Smooth muscle cell (in vitro differentiated cells): ENCODE results near the gene THSD4. TPM values are rescaled to one million over a fixed set of nuclear protein-coding genes. Genes with fewer than 3 reads are reported as not detected.

Experiments
- DNase-seq: peaks from one replicate; lab custom pipeline; 2025; ENCODE audit not compliant: unreplicated experiment; lab: John Stamatoyannopoulos, UW
- H2AFZ ChIP-seq: fragments of 200-600 bp; sonication (generic); 2 replicates; pipeline ENCODE4 v1.6.0; 2016; ENCODE audit warnings: antibody characterized with exemption, low read depth, mild to moderate bottlenecking
- H3F3A ChIP-seq: fragments of 200-600 bp; sonication (generic); 2 replicates; pipeline ENCODE4 v1.6.0; 2017; ENCODE audit warnings: antibody characterized with exemption, low read depth
- H3K27ac ChIP-seq: fragments of 200-600 bp; sonication (generic); 2 replicates; pipeline ENCODE4 v1.5.1; 2016; ENCODE audit warnings: low read depth, mild to moderate bottlenecking
- H3K27me3 ChIP-seq: fragments of 200-600 bp; sonication (generic); 2 replicates; pipeline ENCODE4 v1.6.1; 2016; ENCODE audit warnings: low read depth, mild to moderate bottlenecking
- H3K36me3 ChIP-seq: fragments of 200-600 bp; sonication (generic); 2 replicates; pipeline ENCODE4 v1.5.1; 2016; ENCODE audit warnings: low read depth
- H3K4me1 ChIP-seq: fragments of 200-600 bp; sonication (generic); 2 replicates; pipeline ENCODE4 v1.5.1; 2016; ENCODE audit warnings: low read depth
- H3K4me2 ChIP-seq: fragments of 200-600 bp; sonication (generic); 2 replicates; pipeline ENCODE4 v1.6.0; 2016; ENCODE audit warnings: mild to moderate bottlenecking
- H3K4me3 ChIP-seq: fragments of 200-600 bp; sonication (generic); 2 replicates; pipeline ENCODE4 v1.5.1; 2016; ENCODE audit warnings: mild to moderate bottlenecking
- H3K79me2 ChIP-seq: fragments of 200-600 bp; sonication (generic); 2 replicates; pipeline ENCODE4 v1.6.0; 2016; ENCODE audit warnings: low read depth, mild to moderate bottlenecking
- H3K9ac ChIP-seq: fragments of 200-600 bp; sonication (generic); 2 replicates; pipeline ENCODE4 v1.6.0; 2016; ENCODE audit warnings: low read depth
- H3K9me3 ChIP-seq: fragments of 200-600 bp; sonication (generic); replicated peaks from 2 replicates; pipeline ENCODE4 v1.5.1; 2016; ENCODE audit warnings: low read depth
- H4K20me1 ChIP-seq: fragments of 200-600 bp; sonication (generic); 2 replicates; pipeline ENCODE4 v1.6.0; 2016; ENCODE audit warnings: low read depth
- WGBS: methylation state at CpG from one replicate; pipeline ENCODE4 v1.1.7; 2016; ENCODE audit warnings: low lambda C conversion rate; 5-methylcytosine and 5-hydroxymethylcytosine counted together
- polyA plus RNA-seq: library from polyadenylated mRNA; unstranded; fragments of >200 nt; fragmentation: Nextera tagmentation; extraction: Ambion mirVana; gene quantifications from 2 replicates; pipeline ENCODE4 v1.2.1, GENCODE V29; 2016
- total RNA-seq: library from RNA; depleted of rRNA; stranded (reverse); fragments of >200 nt; gene quantifications from 2 replicates; pipeline ENCODE4 v1.2.3, GENCODE V29; 2014
- TF ChIP-seq, protein P1 (sequence below): fragments of 200-600 bp; sonication (generic); IDR thresholded peaks from 2 replicates; pipeline ENCODE4 v1.5.1; 2017; ENCODE audit warnings: borderline replicate concordance, mild to moderate bottlenecking, antibody characterized with exemption; ENCODE audit not compliant: insufficient read depth, poor library complexity, severe bottlenecking

The THSD4 gene
- total and polyA plus RNA-seq, 2 experiments from 2014 or later = 2.5 to 4.1 TPM

DNA sequence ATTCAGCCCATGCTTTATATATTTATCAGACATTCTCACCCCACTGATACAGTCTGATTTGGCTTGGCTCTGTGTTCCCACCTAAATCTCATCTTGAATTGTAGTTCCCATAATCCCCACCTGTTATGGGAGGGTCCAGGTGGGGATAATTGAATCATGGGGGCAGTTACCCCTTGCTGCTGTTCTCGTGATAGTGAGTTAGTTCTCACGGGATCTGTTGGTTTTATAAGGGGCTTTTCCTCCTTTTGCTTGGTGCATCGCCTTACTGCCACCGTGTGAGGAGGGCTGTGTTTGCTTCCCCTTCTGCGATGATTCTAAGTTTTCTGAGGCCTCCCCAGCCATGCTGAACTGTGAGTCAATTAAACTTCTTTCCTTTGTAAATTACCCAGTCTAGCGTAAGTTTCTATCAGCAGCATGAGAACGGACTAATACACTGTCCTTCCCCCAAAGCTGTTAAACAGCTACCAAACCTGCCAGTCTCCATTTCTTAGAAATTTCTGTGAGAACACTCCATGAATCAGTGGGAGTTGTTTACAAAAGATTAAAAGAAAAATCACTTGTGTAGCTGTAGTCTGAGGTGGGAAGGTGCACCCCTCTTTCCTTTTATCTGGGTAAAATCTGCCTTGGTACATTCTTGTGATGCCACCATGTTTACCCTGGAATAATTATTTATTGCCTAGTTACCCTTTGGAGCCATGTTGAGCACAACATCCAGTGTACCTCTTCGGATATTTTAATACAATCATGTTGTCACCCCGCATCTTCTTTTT lies 160.5 kb downstream of the THSD4 start:
- peak overlapping the region; percentile 51 for H3K4me2 ChIP-seq

DNA sequence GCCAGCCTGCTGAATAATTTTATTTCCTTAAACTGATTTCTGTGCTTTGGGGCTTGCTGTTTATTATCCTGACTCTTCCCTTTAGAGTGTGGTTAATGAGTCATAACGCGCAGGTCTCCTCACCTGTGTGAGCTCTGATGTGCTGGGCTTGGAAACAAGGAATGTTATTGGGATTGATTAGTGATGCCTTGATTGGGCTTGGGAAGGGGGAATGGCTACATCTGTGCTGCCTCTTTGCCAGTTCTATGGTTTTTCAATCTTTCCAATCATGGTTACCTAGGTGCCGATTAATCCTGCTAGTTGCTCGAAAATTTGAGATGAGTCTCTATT lies 161.0 kb downstream of the THSD4 start:
- peaks cover 24% of the 10 kb centered on the region for H3K4me1 ChIP-seq

More for the DNA sequence above, 160.5 kb downstream of the THSD4 start:
- Histone ChIP-seq H4K20me1 (no peaks in the 10 kb centered on the region), H3K4me3 (no peak overlapping the region), H3K36me3 (no peaks in the 10 kb centered on the region), H3K9me3 (no peaks in the 10 kb centered on the region), H3K4me1 (peaks cover 24% of the 10 kb centered on the region), H3F3A (peaks cover 12% of the 10 kb centered on the region), H3K27ac (peak overlapping the region; percentile 85), H3K79me2 (no peaks in the 10 kb centered on the region), H3K27me3 (no peaks in the 10 kb centered on the region), H3K9ac (peak overlapping the region; percentile 65), H2AFZ (no peak overlapping the region)
- DNase-seq = no peak
- TF ChIP-seq, protein P1, sequence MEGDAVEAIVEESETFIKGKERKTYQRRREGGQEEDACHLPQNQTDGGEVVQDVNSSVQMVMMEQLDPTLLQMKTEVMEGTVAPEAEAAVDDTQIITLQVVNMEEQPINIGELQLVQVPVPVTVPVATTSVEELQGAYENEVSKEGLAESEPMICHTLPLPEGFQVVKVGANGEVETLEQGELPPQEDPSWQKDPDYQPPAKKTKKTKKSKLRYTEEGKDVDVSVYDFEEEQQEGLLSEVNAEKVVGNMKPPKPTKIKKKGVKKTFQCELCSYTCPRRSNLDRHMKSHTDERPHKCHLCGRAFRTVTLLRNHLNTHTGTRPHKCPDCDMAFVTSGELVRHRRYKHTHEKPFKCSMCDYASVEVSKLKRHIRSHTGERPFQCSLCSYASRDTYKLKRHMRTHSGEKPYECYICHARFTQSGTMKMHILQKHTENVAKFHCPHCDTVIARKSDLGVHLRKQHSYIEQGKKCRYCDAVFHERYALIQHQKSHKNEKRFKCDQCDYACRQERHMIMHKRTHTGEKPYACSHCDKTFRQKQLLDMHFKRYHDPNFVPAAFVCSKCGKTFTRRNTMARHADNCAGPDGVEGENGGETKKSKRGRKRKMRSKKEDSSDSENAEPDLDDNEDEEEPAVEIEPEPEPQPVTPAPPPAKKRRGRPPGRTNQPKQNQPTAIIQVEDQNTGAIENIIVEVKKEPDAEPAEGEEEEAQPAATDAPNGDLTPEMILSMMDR = no peak
- WGBS = 39% methylated on average over 9 of the region's 9 CpGs

DNA sequence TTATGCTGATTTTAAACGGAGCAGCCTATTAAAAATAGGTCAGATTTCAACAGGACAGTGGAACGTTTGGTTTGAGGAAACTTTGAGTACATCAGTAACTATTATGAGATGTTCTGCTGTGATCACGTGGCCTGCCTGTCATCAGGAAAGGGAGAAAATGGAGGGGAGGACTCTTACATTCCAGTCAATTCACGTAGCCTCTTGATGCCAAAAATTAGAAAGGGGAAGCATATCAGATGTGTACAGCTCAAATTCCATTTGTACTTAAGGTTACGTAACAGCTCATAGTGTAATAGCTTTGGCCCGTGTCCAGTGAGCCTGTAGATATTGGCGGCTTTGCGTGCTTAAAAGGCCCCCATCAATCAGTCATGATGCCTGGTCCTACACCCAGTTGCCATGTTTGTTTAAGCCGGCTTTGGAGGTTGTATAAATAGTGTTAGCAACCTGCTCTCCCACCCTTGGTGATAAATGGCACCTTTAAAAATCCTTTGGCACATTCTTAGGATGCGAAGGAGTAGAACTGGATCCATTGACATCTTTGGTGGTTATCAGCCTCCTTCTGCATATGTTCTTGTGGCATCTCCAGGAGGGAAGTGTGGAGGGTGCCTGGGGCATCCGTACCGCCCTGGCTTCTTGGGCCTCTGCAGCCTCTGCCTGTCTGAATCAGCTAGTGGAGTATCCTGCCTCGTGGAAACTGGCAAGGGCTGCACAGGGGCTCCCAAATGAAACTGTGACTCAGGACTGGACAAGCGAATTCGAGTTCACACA lies 163.9 kb downstream of the THSD4 start:
- H3K27ac ChIP-seq = no peak overlapping the region
- peaks cover 17% of the 10 kb centered on the region for H3K4me1 ChIP-seq
- H3K9ac ChIP-seq = no peak overlapping the region
- peaks cover under 1% of the 10 kb centered on the region for H3F3A ChIP-seq
- no peak overlapping the region for H3K4me3 ChIP-seq
- H3K4me2 ChIP-seq = peak overlapping the region; percentile 17
- 53% methylated on average over 15 of the region's 15 CpGs for WGBS
- no peak for DNase-seq
- H3K36me3 ChIP-seq = no peaks in the 10 kb centered on the region
- H3K9me3 ChIP-seq = no peaks in the 10 kb centered on the region
- H2AFZ ChIP-seq = no peak overlapping the region
- TF ChIP-seq, protein P1 = no peak
- H3K27me3 ChIP-seq = no peaks in the 10 kb centered on the region
- no peaks in the 10 kb centered on the region for H4K20me1 ChIP-seq
- no peaks in the 10 kb centered on the region for H3K79me2 ChIP-seq

More for the DNA sequence above, 161.0 kb downstream of the THSD4 start:
- Histone ChIP-seq H4K20me1 (no peaks in the 10 kb centered on the region), H3K79me2 (no peaks in the 10 kb centered on the region), H3K27me3 (no peaks in the 10 kb centered on the region), H3F3A (peaks cover 12% of the 10 kb centered on the region), H3K9ac (peak overlapping the region; percentile 65), H2AFZ (no peak overlapping the region), H3K9me3 (no peaks in the 10 kb centered on the region), H3K4me3 (no peak overlapping the region), H3K27ac (peak overlapping the region; percentile 85), H3K4me2 (peak overlapping the region; percentile 51), H3K36me3 (no peaks in the 10 kb centered on the region)
- no peak for DNase-seq
- WGBS = 91% methylated on average over 4 of the region's 4 CpGs
- TF ChIP-seq, protein P1 = no peak
